Choroid plexus epithelial cell (primary cell): Measurements from ENCODE around the gene LTBP1.

Experiments used
- DNase-seq: peaks from one replicate; pipeline ENCODE4 v3.0.0-alpha.2; 2010; ENCODE audit warnings: low read depth
- H3K4me3 ChIP-seq: 2 replicates; pipeline ENCODE4 v1.5.1; 2011; ENCODE audit warnings: low read depth, mild to moderate bottlenecking, control low read depth, low read length, moderate library complexity
- TF ChIP-seq, protein P1 (sequence below): conservative IDR thresholded peaks from 2 replicates; pipeline ENCODE4 v1.5.1; 2011; ENCODE audit warnings: low read depth, mild to moderate bottlenecking, control low read depth, inconsistent platforms, low read length, moderate library complexity

The LTBP1 gene

GRCh38 chr2:33029926-33030325 is 83.2 kb downstream of the LTBP1 start:
- TF ChIP-seq, protein P1, sequence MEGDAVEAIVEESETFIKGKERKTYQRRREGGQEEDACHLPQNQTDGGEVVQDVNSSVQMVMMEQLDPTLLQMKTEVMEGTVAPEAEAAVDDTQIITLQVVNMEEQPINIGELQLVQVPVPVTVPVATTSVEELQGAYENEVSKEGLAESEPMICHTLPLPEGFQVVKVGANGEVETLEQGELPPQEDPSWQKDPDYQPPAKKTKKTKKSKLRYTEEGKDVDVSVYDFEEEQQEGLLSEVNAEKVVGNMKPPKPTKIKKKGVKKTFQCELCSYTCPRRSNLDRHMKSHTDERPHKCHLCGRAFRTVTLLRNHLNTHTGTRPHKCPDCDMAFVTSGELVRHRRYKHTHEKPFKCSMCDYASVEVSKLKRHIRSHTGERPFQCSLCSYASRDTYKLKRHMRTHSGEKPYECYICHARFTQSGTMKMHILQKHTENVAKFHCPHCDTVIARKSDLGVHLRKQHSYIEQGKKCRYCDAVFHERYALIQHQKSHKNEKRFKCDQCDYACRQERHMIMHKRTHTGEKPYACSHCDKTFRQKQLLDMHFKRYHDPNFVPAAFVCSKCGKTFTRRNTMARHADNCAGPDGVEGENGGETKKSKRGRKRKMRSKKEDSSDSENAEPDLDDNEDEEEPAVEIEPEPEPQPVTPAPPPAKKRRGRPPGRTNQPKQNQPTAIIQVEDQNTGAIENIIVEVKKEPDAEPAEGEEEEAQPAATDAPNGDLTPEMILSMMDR: no peak
- DNase-seq: no peak
- H3K4me3 ChIP-seq: no peak overlapping the region

GRCh38 chr2:33030326-33030725 is 83.6 kb downstream of the LTBP1 start:
- H3K4me3 ChIP-seq: no peak overlapping the region
- TF ChIP-seq, protein P1: no peak
- DNase-seq: no peak

DNA sequence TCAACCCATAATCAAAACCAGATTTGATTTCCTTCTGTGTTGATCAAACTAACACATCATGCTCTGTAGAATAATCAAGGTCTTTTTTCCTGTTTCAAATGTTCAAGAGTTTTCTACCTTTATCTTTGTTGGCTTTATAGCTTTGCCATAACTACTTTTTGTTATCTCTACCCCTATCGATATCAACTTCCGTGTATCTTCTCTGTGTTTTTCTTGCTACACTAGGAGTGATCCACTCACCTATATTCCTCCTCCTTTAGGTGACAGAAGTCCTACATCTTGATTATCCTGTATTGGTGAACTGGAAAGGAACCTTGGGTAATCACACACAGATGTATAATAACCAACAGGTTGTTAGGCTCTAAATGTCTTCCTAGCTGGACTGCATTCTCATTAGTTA is 85.5 kb downstream of the LTBP1 start:
- DNase-seq: no peak
- H3K4me3 ChIP-seq: no peak overlapping the region
- TF ChIP-seq, protein P1: no peak

- TF ChIP-seq, protein P1: peak; percentile 67
- DNase-seq: peak; percentile 85
- peak overlapping the region; percentile 30 for H3K4me3 ChIP-seq
Measured at GRCh38 chr2:33033606-33034081, 86.9 kb downstream of the LTBP1 start.

DNA sequence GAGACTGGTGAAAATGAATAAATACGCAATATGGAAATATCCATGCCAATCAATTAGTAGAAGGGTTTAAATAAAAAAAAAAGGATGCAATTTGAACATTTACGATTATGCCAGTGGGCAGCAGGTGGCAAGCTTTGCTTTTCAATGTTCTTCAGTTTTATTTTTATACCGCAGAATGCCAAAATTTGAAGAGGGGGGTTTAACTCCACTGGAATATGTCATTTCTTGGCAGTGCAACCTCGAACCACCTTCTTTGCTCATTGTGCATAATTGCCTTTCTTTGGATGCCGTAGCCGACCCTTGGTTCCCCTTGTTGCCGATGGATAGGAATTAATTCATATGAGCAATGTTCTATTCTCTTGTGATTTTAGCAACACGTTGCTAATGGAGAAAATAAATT is 88.0 kb downstream of the LTBP1 start:
- DNase-seq: peak; percentile 52
- H3K4me3 ChIP-seq: no peak overlapping the region

GRCh38 chr2:33038230-33038629 is 91.5 kb downstream of the LTBP1 start:
- TF ChIP-seq, protein P1: no peak
- no peak for DNase-seq
- no peak overlapping the region for H3K4me3 ChIP-seq

More for the DNA sequence above, 88.0 kb downstream of the LTBP1 start:
- TF ChIP-seq, protein P1: peak; percentile 53

GRCh38 chr2:33038799-33039198 is 92.0 kb downstream of the LTBP1 start:
- TF ChIP-seq, protein P1: no peak
- no peak for DNase-seq
- no peak overlapping the region for H3K4me3 ChIP-seq
